SU-DHL-6 (cell line): ENCODE data around the gene RHOT1.
"Not testable (repeated sequence)": the region's sequence is repeated elsewhere in the genome, so short reads cannot be mapped to it uniquely, and the experiment has no call there.

Source experiments
- H2AFZ ChIP-seq: fragments of 200-600 bp; sonication (generic); 2 replicates; pipeline ENCODE4 v1.6.1; 2014; ENCODE audit warnings: low read depth, mild to moderate bottlenecking, moderate library complexity, mixed read lengths, antibody characterized with exemption, low read length; ENCODE audit not compliant: severe bottlenecking
- H3F3A ChIP-seq: fragments of 200-600 bp; shearing (Covaris generic); 2 replicates; pipeline ENCODE4 v1.6.0; 2016; ENCODE audit warnings: antibody characterized with exemption, mild to moderate bottlenecking; ENCODE audit not compliant: insufficient read depth
- H3K27ac ChIP-seq: fragments of 200-600 bp; sonication (generic); 2 replicates; pipeline ENCODE4 v1.5.1; 2016; ENCODE audit warnings: low read depth, mild to moderate bottlenecking, low read length, moderate library complexity, mixed read lengths
- H3K27me3 ChIP-seq: fragments of 200-600 bp; sonication (generic), shearing (Covaris generic); 2 replicates; pipeline ENCODE4 v1.6.0; 2014; ENCODE audit warnings: mild to moderate bottlenecking, low read length
- H3K36me3 ChIP-seq: fragments of 200-600 bp; sonication (generic); 2 replicates; pipeline ENCODE4 v1.6.1; 2014; ENCODE audit warnings: mild to moderate bottlenecking, low read length, mixed read lengths
- H3K4me2 ChIP-seq: fragments of 300-600, 200-600 bp; shearing (Covaris generic), sonication (generic); 2 replicates; pipeline ENCODE4 v1.6.0; 2014; ENCODE audit warnings: low read length, low read depth, mild to moderate bottlenecking; ENCODE audit not compliant: poor library complexity, severe bottlenecking
- H3K4me3 ChIP-seq: fragments of 200-600 bp; sonication (generic); 2 replicates; pipeline ENCODE4 v1.5.1; 2014; ENCODE audit warnings: antibody characterized with exemption, low read length, mild to moderate bottlenecking, mixed read lengths; ENCODE audit not compliant: insufficient read depth, poor library complexity, severe bottlenecking
- H3K79me2 ChIP-seq: fragments of 200-600 bp; sonication (generic); 2 replicates; pipeline ENCODE4 v1.6.1; 2014; ENCODE audit warnings: mild to moderate bottlenecking, low read length, moderate library complexity; ENCODE audit not compliant: insufficient read depth
- H3K9ac ChIP-seq: fragments of 200-600 bp; sonication (generic); 2 replicates; pipeline ENCODE4 v1.7.0; 2014; ENCODE audit warnings: mild to moderate bottlenecking, low read length
- H3K9me2 ChIP-seq: fragments of 200-600 bp; sonication (generic); replicated peaks from 2 replicates; pipeline ENCODE4 v1.6.1; 2014; ENCODE audit warnings: low read length; ENCODE audit not compliant: insufficient read depth
- H3K9me3 ChIP-seq: fragments of 200-600 bp; sonication (generic); 2 replicates; pipeline ENCODE4 v1.6.1; 2014; ENCODE audit warnings: low read length, mixed read lengths; ENCODE audit not compliant: insufficient read depth
- H4K20me1 ChIP-seq: fragments of 200-600 bp; sonication (generic); 2 replicates; pipeline ENCODE4 v1.6.1; 2014; ENCODE audit warnings: low read depth, mild to moderate bottlenecking, antibody characterized with exemption, low read length, moderate library complexity, mixed read lengths
- EZH2phosphoT487 ChIP-seq: fragments of 200-600 bp; sonication (generic), shearing (Covaris generic); conservative IDR thresholded peaks from 2 replicates; pipeline ENCODE4 v1.6.1; 2018; ENCODE audit warnings: mild to moderate bottlenecking, antibody characterized with exemption, low read length, moderate library complexity, mixed read lengths
- TF ChIP-seq, protein P1 (sequence below): fragments of 200-600 bp; sonication (generic); IDR thresholded peaks from one replicate; pipeline ENCODE4 v1.5.1; 2017; ENCODE audit warnings: antibody characterized with exemption, mild to moderate bottlenecking, low read length, moderate library complexity; ENCODE audit not compliant: insufficient read depth, poor library complexity, severe bottlenecking

Gene RHOT1

DNA sequence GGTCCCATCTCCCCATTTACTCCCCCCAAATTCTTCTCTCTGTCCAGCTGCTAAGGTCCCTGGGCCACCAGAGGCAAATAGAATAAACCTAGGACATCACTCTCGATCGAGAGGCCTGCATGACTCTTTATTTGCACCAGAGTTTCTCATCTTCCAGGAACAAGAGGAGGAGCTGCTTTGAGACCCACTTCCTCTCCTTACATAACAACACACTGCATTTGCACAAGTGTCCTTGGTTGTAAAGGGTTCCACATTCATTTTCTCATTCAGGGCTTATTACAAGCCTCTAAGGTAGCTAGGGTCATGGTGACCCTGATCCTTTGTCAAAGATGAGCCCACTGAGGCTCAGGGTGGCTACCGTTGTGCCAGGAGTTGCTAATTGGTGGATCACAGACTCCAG lies 38.1 kb upstream of the RHOT1 start:
- H3K27ac ChIP-seq = no peak overlapping the region

DNA sequence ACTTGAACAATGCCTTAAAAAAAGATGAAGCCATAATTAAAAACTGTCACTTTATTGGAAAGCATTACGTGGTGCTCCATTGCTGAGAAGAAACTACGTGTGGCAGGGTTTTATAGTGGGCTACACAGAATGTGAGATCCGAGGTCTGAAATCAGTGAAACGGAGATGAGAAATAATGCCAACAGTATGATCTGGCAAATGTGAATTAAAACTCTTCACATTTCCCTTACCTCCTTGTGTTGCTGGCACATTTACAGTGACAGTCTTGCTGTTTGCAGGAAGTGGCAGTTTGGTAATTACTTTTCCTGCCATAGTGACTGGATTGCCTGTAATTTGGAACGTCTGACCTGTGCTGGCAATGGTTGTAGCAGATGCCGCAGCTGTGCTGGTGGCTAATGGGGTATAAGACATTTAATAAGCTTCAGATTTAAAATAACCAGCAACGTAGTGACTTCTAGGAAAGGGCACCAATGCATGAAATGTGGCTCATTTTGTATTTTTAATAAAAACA lies 35.8 kb upstream of the RHOT1 start:
- not testable (repeated sequence) for H4K20me1 ChIP-seq, H2AFZ ChIP-seq, H3F3A ChIP-seq, H3K36me3 ChIP-seq, H3K27ac ChIP-seq, H3K9me3 ChIP-seq, H3K9me2 ChIP-seq, H3K79me2 ChIP-seq, H3K4me3 ChIP-seq, H3K27me3 ChIP-seq, H3K4me2 ChIP-seq, H3K9ac ChIP-seq

More for the DNA sequence above, 38.1 kb upstream of the RHOT1 start:
- no peak overlapping the region for H3K4me3 ChIP-seq
- H3F3A ChIP-seq = no peaks in the 10 kb centered on the region
- H3K9me2 ChIP-seq = no peaks in the 10 kb centered on the region
- TF ChIP-seq, protein P1, sequence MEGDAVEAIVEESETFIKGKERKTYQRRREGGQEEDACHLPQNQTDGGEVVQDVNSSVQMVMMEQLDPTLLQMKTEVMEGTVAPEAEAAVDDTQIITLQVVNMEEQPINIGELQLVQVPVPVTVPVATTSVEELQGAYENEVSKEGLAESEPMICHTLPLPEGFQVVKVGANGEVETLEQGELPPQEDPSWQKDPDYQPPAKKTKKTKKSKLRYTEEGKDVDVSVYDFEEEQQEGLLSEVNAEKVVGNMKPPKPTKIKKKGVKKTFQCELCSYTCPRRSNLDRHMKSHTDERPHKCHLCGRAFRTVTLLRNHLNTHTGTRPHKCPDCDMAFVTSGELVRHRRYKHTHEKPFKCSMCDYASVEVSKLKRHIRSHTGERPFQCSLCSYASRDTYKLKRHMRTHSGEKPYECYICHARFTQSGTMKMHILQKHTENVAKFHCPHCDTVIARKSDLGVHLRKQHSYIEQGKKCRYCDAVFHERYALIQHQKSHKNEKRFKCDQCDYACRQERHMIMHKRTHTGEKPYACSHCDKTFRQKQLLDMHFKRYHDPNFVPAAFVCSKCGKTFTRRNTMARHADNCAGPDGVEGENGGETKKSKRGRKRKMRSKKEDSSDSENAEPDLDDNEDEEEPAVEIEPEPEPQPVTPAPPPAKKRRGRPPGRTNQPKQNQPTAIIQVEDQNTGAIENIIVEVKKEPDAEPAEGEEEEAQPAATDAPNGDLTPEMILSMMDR = no peak
- TF ChIP-seq EZH2phosphoT487 = no peak
- no peaks in the 10 kb centered on the region for H3K79me2 ChIP-seq
- H3K36me3 ChIP-seq = no peaks in the 10 kb centered on the region
- H4K20me1 ChIP-seq = no peaks in the 10 kb centered on the region
- no peak overlapping the region for H3K9ac ChIP-seq
- no peak overlapping the region for H2AFZ ChIP-seq
- H3K4me2 ChIP-seq = no peak overlapping the region
- H3K27me3 ChIP-seq = no peaks in the 10 kb centered on the region
- H3K9me3 ChIP-seq = no peaks in the 10 kb centered on the region

DNA sequence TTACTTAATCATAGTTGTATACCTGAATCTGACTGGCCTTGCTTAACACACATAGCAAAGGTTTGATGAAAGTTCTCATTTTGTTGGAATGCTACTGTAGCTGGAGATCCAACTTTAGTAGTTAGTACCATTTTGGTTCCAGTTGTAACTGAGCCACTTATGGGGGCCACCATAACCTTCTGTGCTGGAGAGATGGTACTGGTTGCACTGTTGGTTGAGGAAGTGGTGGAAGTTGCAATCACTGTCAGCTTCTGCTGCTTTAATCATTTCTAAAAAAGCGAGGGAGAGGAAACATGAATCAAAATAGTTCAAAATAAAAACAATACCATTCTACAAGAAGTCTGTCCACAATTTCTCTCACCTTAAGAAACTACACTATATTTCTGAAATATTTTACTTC lies 35.1 kb upstream of the RHOT1 start:
- H3K27ac ChIP-seq, H3K79me2 ChIP-seq, H3K9me3 ChIP-seq, H3K4me2 ChIP-seq, H3K9ac ChIP-seq, H3K27me3 ChIP-seq, H3K36me3 ChIP-seq, H2AFZ ChIP-seq, H3K4me3 ChIP-seq, H3F3A ChIP-seq, H4K20me1 ChIP-seq, H3K9me2 ChIP-seq: not testable (repeated sequence)

DNA sequence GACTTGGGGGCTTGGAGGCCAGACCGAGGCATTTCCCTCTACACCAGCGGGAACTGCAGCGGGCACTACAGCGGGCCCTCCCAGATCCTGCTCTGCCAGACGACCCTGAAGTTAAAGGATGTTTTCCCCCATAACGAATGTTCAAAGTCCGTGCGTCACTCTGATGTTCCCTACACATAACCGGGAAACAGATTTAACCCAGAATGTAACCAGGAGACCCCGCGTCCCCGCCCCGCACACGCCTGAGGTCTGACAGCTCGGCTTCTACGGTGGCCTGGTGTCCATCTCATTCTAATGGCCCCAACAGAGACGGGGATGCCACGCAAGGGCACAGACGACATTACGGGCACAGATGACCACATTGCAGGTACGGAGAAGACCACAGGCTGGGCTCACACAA lies 31.7 kb upstream of the RHOT1 start:
- Histone ChIP-seq H2AFZ (no peak overlapping the region), H3K4me3 (no peak overlapping the region), H3K27ac (no peak overlapping the region), H4K20me1 (no peaks in the 10 kb centered on the region), H3K9me2 (no peaks in the 10 kb centered on the region), H3K9ac (no peak overlapping the region), H3K4me2 (no peak overlapping the region), H3K9me3 (no peaks in the 10 kb centered on the region), H3K36me3 (no peaks in the 10 kb centered on the region), H3K79me2 (no peaks in the 10 kb centered on the region), H3K27me3 (no peaks in the 10 kb centered on the region), H3F3A (no peaks in the 10 kb centered on the region)
- TF ChIP-seq, protein P1 = no peak
- no peak for TF ChIP-seq EZH2phosphoT487
